ENCODE measurements around the gene ISM2. TPM values are rescaled to one million over a fixed set of nuclear protein-coding genes. Genes with fewer than 3 reads are reported as not detected.

Gene ISM2
- total RNA-seq, 2 experiments from 2014 or later, result 0.41 to 0.53 TPM

- ChIA-PET POLR2A (interaction anchor here (1.1 kb wide), 1 partner anchor 137 kb away, joined by 3 read pairs; the partner anchor contains the start of gene GSTZ1), CTCF (interaction anchor here (0.5 to 3.0 kb wide), 22 partner anchors 9 to 292 kb away, joined by 3 to 13 read pairs (median 4); partner anchors contain the start of genes GSTZ1, POMT2, SAMD15 and TMED8)
- H3K9me3 Mint-ChIP-seq (ENCODE audit: low read depth), result no peaks in the 10 kb centered on the region
- intact Hi-C loops (cut with DNase I, micrococcal nuclease), result loop anchor here (1.0 to 10.0 kb wide), 15 partner anchors 40 to 1306 kb away; partner anchors contain the start of genes CIPC (in 2 of the 2), SPTLC2 (in 2 of the 2), ADCK1 (in 1 of the 2) and ANGEL1 (in 1 of the 2)
- H3K36me3 Mint-ChIP-seq (ENCODE audit: low read depth), result peaks cover 41% of the 10 kb centered on the region
- H3K27me3 Mint-ChIP-seq, result no peaks in the 10 kb centered on the region
- peak; percentile 10 for ATAC-seq
- peaks cover 38% of the 10 kb centered on the region for H3K4me1 Mint-ChIP-seq
- peak; percentile 61 for DNase-seq
- peak overlapping the region; percentile 88 for H3K4me3 Mint-ChIP-seq
- peak overlapping the region; percentile 100 for H3K27ac Mint-ChIP-seq
Observed at GRCh38 chr14:77458249-77458950, 40.2 kb downstream of the ISM2 start.

- ChIA-PET POLR2A (interaction anchor here (0.6 to 1.1 kb wide), 4 partner anchors 70 to 302 kb away, joined by 3 to 4 read pairs (median 4); partner anchors contain the start of gene GSTZ1), CTCF (interaction anchor here (0.6 to 3.0 kb wide), 3 partner anchors 18 to 141 kb away, joined by 4 to 13 read pairs (median 9); partner anchors contain the start of genes GSTZ1 and POMT2)
- ATAC-seq (peak; percentile 96), DNase-seq (peak; percentile 96)
- H3K4me1 Mint-ChIP-seq, result peaks cover 38% of the 10 kb centered on the region
- intact Hi-C loops (cut with DNase I, micrococcal nuclease), result loop anchor here (1.0 to 10.0 kb wide), 20 partner anchors 41 to 1305 kb away; partner anchors contain the start of genes ADCK1 (in 2 of the 2), CIPC (in 2 of the 2), GSTZ1 (in 2 of the 2) and SAMD15 (in 2 of the 2)
- no peaks in the 10 kb centered on the region for H3K27me3 Mint-ChIP-seq
- H3K9me3 Mint-ChIP-seq (ENCODE audit: low read depth), result no peaks in the 10 kb centered on the region
- peaks cover 39% of the 10 kb centered on the region for H3K36me3 Mint-ChIP-seq (ENCODE audit: low read depth)
- peak within 1 kb of the TSS; percentile 88 for H3K4me3 Mint-ChIP-seq
- peak within 1 kb of the TSS; percentile 100 for H3K27ac Mint-ChIP-seq
Observed at GRCh38 chr14:77457522-77458248, 40.9 kb downstream of the ISM2 start, which contains the start of the genes AHSA1 and VIPAS39. AHSA1 (plus strand) TSS chr14:77458093; CDS start chr14:77458190, 97 bp downstream. VIPAS39 (minus strand) TSS chr14:77457601; CDS start chr14:77454102, 3,499 bp downstream.

GRCh38 chr14:77457115-77457521 lies 41.5 kb downstream of the ISM2 start:
- DNase-seq (no peak), ATAC-seq (peak; percentile 0)
- H3K4me1 Mint-ChIP-seq, result peaks cover 38% of the 10 kb centered on the region
- intact Hi-C loops (cut with DNase I, micrococcal nuclease), result loop anchor here (1.0 to 10.0 kb wide), 13 partner anchors 80 to 1305 kb away; partner anchors contain the start of genes GSTZ1 (in 2 of the 2), SAMD15 (in 2 of the 2), TMED8 (in 2 of the 2) and ADCK1 (in 1 of the 2)
- H3K27me3 Mint-ChIP-seq, result no peaks in the 10 kb centered on the region
- peak overlapping the region; percentile 88 for H3K4me3 Mint-ChIP-seq
- H3K36me3 Mint-ChIP-seq (ENCODE audit: low read depth), result peaks cover 34% of the 10 kb centered on the region
- CTCF ChIA-PET, result interaction anchor here (0.6 to 1.0 kb wide), 3 partner anchors 19 to 247 kb away, joined by 3 to 5 read pairs (median 4); no protein-coding TSS in a partner anchor
- POLR2A ChIA-PET, result interaction anchor here (0.6 to 0.7 kb wide), 3 partner anchors 69 to 302 kb away, joined by 3 to 4 read pairs (median 4); no protein-coding TSS in a partner anchor
- no peaks in the 10 kb centered on the region for H3K9me3 Mint-ChIP-seq (ENCODE audit: low read depth)
- H3K27ac Mint-ChIP-seq, result peak overlapping the region; percentile 100

GRCh38 chr14:77455966-77456640 lies 42.5 kb downstream of the ISM2 start:
- peak overlapping the region; percentile 100 for H3K27ac Mint-ChIP-seq
- CTCF ChIA-PET, result interaction anchor here (1.0 kb wide), 1 partner anchor 101 kb away, joined by 5 read pairs; no protein-coding TSS in a partner anchor

GRCh38 chr14:77442196-77442595 lies 56.4 kb downstream of the ISM2 start:
- no peak for ATAC-seq
- no peak for DNase-seq
- no peak overlapping the region for H3K27ac Mint-ChIP-seq
- no peaks in the 10 kb centered on the region for H3K9me3 Mint-ChIP-seq (ENCODE audit: low read depth)
- H3K27me3 Mint-ChIP-seq, result no peaks in the 10 kb centered on the region
- H3K4me3 Mint-ChIP-seq, result no peak overlapping the region
- no peaks in the 10 kb centered on the region for H3K4me1 Mint-ChIP-seq
- peaks cover 30% of the 10 kb centered on the region for H3K36me3 Mint-ChIP-seq (ENCODE audit: low read depth)
- CTCF ChIA-PET, result interaction anchor here (0.7 kb wide), 1 partner anchor 65 kb away, joined by 3 read pairs; the partner anchor contains the start of genes SAMD15 and TMED8
- POLR2A ChIA-PET, result no interaction called here
- intact Hi-C loops (cut with DNase I, micrococcal nuclease), result no loop called here

More at GRCh38 chr14:77455966-77456640, 42.5 kb downstream of the ISM2 start:
- Mint-ChIP-seq H3K27me3 (no peaks in the 10 kb centered on the region), H3K4me3 (peak overlapping the region; percentile 88), H3K9me3 (ENCODE audit: low read depth) (no peaks in the 10 kb centered on the region), H3K36me3 (ENCODE audit: low read depth) (peaks cover 32% of the 10 kb centered on the region), H3K4me1 (peaks cover 29% of the 10 kb centered on the region)
- intact Hi-C loops (cut with DNase I, micrococcal nuclease), result loop anchor here (5.0 to 10.0 kb wide), 7 partner anchors 154 to 1304 kb away; partner anchors contain the start of genes ANGEL1 (in 1 of the 2), CIPC (in 1 of the 2), GPATCH2L (in 1 of the 2) and IRF2BPL (in 1 of the 2)
- DNase-seq, result no peak
- POLR2A ChIA-PET, result no interaction called here
- no peak for ATAC-seq

GRCh38 chr14:77439861-77440260 lies 58.8 kb downstream of the ISM2 start:
- CTCF ChIA-PET, result no interaction called here
- Mint-ChIP-seq H3K27ac (no peak overlapping the region), H3K9me3 (ENCODE audit: low read depth) (no peaks in the 10 kb centered on the region), H3K4me1 (no peaks in the 10 kb centered on the region), H3K4me3 (no peak overlapping the region), H3K27me3 (no peaks in the 10 kb centered on the region), H3K36me3 (ENCODE audit: low read depth) (peaks cover 36% of the 10 kb centered on the region)
- intact Hi-C loops (cut with DNase I, micrococcal nuclease), result no loop called here
- ATAC-seq (no peak), DNase-seq (no peak)
- POLR2A ChIA-PET, result interaction anchor here (0.6 kb wide), 1 partner anchor 17 kb away, joined by 3 read pairs; no protein-coding TSS in a partner anchor

GRCh38 chr14:77438596-77438995 lies 60.0 kb downstream of the ISM2 start:
- no peak overlapping the region for H3K4me3 Mint-ChIP-seq
- CTCF ChIA-PET, result interaction anchor here (3.0 kb wide), 1 partner anchor 11 kb away, joined by 12 read pairs; no protein-coding TSS in a partner anchor
- POLR2A ChIA-PET, result interaction anchor here (0.5 kb wide), 1 partner anchor 22 kb away, joined by 7 read pairs; no protein-coding TSS in a partner anchor

GRCh38 chr14:77436042-77436441 lies 62.6 kb downstream of the ISM2 start:
- Mint-ChIP-seq H3K36me3 (ENCODE audit: low read depth) (peaks cover 32% of the 10 kb centered on the region), H3K9me3 (ENCODE audit: low read depth) (no peaks in the 10 kb centered on the region), H3K27ac (no peak overlapping the region), H3K27me3 (no peaks in the 10 kb centered on the region), H3K4me3 (no peak overlapping the region), H3K4me1 (no peaks in the 10 kb centered on the region)
- DNase-seq (no peak), ATAC-seq (no peak)
- intact Hi-C loops (cut with DNase I, micrococcal nuclease), result no loop called here
- ChIA-PET CTCF (interaction anchor here (1.8 kb wide), 1 partner anchor 23 kb away, joined by 5 read pairs; no protein-coding TSS in a partner anchor), POLR2A (no interaction called here)

More at GRCh38 chr14:77438596-77438995, 60.0 kb downstream of the ISM2 start:
- Mint-ChIP-seq H3K9me3 (ENCODE audit: low read depth) (no peaks in the 10 kb centered on the region), H3K27ac (no peak overlapping the region), H3K36me3 (ENCODE audit: low read depth) (peaks cover 40% of the 10 kb centered on the region), H3K27me3 (no peaks in the 10 kb centered on the region), H3K4me1 (no peaks in the 10 kb centered on the region)
- intact Hi-C loops (cut with DNase I, micrococcal nuclease), result no loop called here
- no peak for ATAC-seq
- DNase-seq, result no peak

- Mint-ChIP-seq H3K27ac (no peak overlapping the region), H3K4me3 (no peak overlapping the region), H3K4me1 (no peaks in the 10 kb centered on the region), H3K36me3 (ENCODE audit: low read depth) (peaks cover 79% of the 10 kb centered on the region), H3K27me3 (no peaks in the 10 kb centered on the region), H3K9me3 (ENCODE audit: low read depth) (peaks cover 5% of the 10 kb centered on the region)
- intact Hi-C loops (cut with DNase I, micrococcal nuclease), result no loop called here
- DNase-seq (no peak), ATAC-seq (no peak)
- POLR2A ChIA-PET, result no interaction called here
- CTCF ChIA-PET, result interaction anchor here (0.5 kb wide), 1 partner anchor 429 kb away, joined by 3 read pairs; no protein-coding TSS in a partner anchor
Observed at GRCh38 chr14:77426396-77426795, 72.2 kb downstream of the ISM2 start.

GRCh38 chr14:77424862-77425261 lies 73.8 kb downstream of the ISM2 start:
- intact Hi-C loops (cut with DNase I, micrococcal nuclease), result no loop called here
- no peak overlapping the region for H3K27ac Mint-ChIP-seq

More at GRCh38 chr14:77424862-77425261, 73.8 kb downstream of the ISM2 start:
- peaks cover 11% of the 10 kb centered on the region for H3K9me3 Mint-ChIP-seq (ENCODE audit: low read depth)
- H3K4me3 Mint-ChIP-seq, result no peak overlapping the region
- no peaks in the 10 kb centered on the region for H3K27me3 Mint-ChIP-seq
- H3K4me1 Mint-ChIP-seq, result no peaks in the 10 kb centered on the region
- peaks cover 77% of the 10 kb centered on the region for H3K36me3 Mint-ChIP-seq (ENCODE audit: low read depth)
- ChIA-PET POLR2A (no interaction called here), CTCF (no interaction called here)
- ATAC-seq (no peak), DNase-seq (no peak)
